Measurements from ENCODE around the gene RXRA.

- TF ChIP-seq CTCF (IDR thresholded peaks at IDR 0.05) (no peak), POLR2A (IDR thresholded peaks at IDR 0.05) (no peak)
Observed at GRCh38 chr9:134363450-134363849, 37.2 kb downstream of the RXRA start.

Data from thyroid gland (tissue), 4 donors.